ENCODE measurements around the gene DIS3L2. TPM values are rescaled to one million over a fixed set of nuclear protein-coding genes. Genes with fewer than 3 reads are reported as not detected.

The DIS3L2 gene
- total RNA-seq, 4 donors from 2014 or later: 18.7 to 30.9 (median 26.1) TPM

GRCh38 chr2:232345251-232345650, 383.7 kb downstream of the DIS3L2 start:
- TF ChIP-seq CTCF (IDR thresholded peaks at IDR 0.05; ENCODE audit: low read depth): no peak

GRCh38 chr2:232347369-232347768, 385.9 kb downstream of the DIS3L2 start:
- TF ChIP-seq CTCF (IDR thresholded peaks at IDR 0.05; ENCODE audit: low read depth): no peak

GRCh38 chr2:232348936-232349335, 387.4 kb downstream of the DIS3L2 start:
- no peak for TF ChIP-seq CTCF (IDR thresholded peaks at IDR 0.05; ENCODE audit: low read depth)

- no peak for TF ChIP-seq CTCF (IDR thresholded peaks at IDR 0.05; ENCODE audit: low read depth)
Observed at GRCh38 chr2:232349546-232349945, 388.0 kb downstream of the DIS3L2 start.

- no peak for TF ChIP-seq CTCF (IDR thresholded peaks at IDR 0.05; ENCODE audit: low read depth)
Observed at GRCh38 chr2:232349946-232350635, 388.6 kb downstream of the DIS3L2 start.

- TF ChIP-seq CTCF (IDR thresholded peaks at IDR 0.05; ENCODE audit: low read depth): no peak
Observed at GRCh38 chr2:232350804-232351685, 389.5 kb downstream of the DIS3L2 start.

Measured in subcutaneous adipose tissue (tissue), 4 donors.